ENCODE measurements around the gene CYP2A6. TPM values are rescaled to one million over a fixed set of nuclear protein-coding genes. Genes with fewer than 3 reads are reported as not detected.

Gene CYP2A6
- total and polyA plus RNA-seq, 4 donors = 0.09 to 1,020 (median 59.6) TPM

DNA sequence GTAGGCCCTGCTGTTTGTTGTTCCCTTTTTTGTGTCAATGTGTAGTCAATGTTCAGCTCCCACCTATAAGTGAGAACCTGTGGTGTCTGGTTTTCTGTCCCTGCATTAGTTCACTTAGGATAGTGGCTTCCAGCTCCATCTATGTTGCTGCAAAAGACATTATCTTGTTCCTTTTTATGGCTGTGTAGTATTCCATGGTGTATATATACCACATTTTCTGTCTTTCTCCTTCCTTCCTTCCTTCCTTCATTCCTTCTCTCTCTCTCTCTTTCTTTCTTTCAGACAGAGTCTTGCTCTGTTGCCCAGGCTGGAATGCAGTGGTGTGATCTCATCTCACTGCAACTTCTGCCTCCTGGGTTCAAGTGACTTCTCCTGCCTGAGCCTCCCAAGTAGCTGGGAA is 21.0 kb downstream of the CYP2A6 start:
- Histone ChIP-seq H3K4me1 (ENCODE audit: control insufficient read depth in 4 of 4, insufficient read depth in 4 of 4, low read length in 3 of 4) (peaks cover 3 to 29% (median 7%) of the 10 kb centered on the region in 4 donors), H3K27me3 (ENCODE audit: control insufficient read depth in 4 of 4, insufficient read depth in 4 of 4, low read length in 3 of 4) (no peaks in the 10 kb centered on the region), H3K9me3 (ENCODE audit: control insufficient read depth in 4 of 4, low read length in 3 of 4) (no peaks in the 10 kb centered on the region), H3K27ac (ENCODE audit: low read depth in 1 of 2, low read length in 2 of 2) (no peak overlapping the region), H3K36me3 (ENCODE audit: control insufficient read depth in 4 of 4, insufficient read depth in 3 of 4, low read depth in 1 of 4, low read length in 3 of 4) (peaks cover 0 to 10% (median 4%) of the 10 kb centered on the region in 4 donors), H3K4me3 (ENCODE audit: low read depth in 1 of 3, low read length in 3 of 3) (no peak overlapping the region), H3K9ac (ENCODE audit: low read depth in 1 of 2, low read length in 2 of 2) (no peak overlapping the region)
- DNase-seq (ENCODE audit: low spot score) = no peak
- TF ChIP-seq FOXA1 (IDR thresholded peaks at IDR 0.05) (no peak), TAF1 (conservative IDR thresholded peaks at IDR 0.05) (no peak), RXRA (IDR thresholded peaks at IDR 0.05) (no peak), HNF4G (IDR thresholded peaks at IDR 0.05) (no peak), RAD21 (IDR thresholded peaks at IDR 0.05) (no peak), NR2F2 (IDR thresholded peaks at IDR 0.05) (no peak), SP1 (IDR thresholded peaks at IDR 0.05) (no peak), EGR1 (IDR thresholded peaks at IDR 0.05; ENCODE audit: low read depth in 2 of 2) (no peak), JUND (IDR thresholded peaks at IDR 0.05) (no peak), FOXA2 (IDR thresholded peaks at IDR 0.05) (no peak), YY1 (IDR thresholded peaks at IDR 0.05) (no peak)
- TF ChIP-seq, protein P1, sequence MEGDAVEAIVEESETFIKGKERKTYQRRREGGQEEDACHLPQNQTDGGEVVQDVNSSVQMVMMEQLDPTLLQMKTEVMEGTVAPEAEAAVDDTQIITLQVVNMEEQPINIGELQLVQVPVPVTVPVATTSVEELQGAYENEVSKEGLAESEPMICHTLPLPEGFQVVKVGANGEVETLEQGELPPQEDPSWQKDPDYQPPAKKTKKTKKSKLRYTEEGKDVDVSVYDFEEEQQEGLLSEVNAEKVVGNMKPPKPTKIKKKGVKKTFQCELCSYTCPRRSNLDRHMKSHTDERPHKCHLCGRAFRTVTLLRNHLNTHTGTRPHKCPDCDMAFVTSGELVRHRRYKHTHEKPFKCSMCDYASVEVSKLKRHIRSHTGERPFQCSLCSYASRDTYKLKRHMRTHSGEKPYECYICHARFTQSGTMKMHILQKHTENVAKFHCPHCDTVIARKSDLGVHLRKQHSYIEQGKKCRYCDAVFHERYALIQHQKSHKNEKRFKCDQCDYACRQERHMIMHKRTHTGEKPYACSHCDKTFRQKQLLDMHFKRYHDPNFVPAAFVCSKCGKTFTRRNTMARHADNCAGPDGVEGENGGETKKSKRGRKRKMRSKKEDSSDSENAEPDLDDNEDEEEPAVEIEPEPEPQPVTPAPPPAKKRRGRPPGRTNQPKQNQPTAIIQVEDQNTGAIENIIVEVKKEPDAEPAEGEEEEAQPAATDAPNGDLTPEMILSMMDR (IDR thresholded peaks at IDR 0.05; ENCODE audit: low read depth, low read length, missing input control) = no peak
- TF ChIP-seq, protein P2, sequence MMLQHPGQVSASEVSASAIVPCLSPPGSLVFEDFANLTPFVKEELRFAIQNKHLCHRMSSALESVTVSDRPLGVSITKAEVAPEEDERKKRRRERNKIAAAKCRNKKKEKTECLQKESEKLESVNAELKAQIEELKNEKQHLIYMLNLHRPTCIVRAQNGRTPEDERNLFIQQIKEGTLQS (IDR thresholded peaks at IDR 0.05) = no peak
- TF ChIP-seq, protein P3, sequence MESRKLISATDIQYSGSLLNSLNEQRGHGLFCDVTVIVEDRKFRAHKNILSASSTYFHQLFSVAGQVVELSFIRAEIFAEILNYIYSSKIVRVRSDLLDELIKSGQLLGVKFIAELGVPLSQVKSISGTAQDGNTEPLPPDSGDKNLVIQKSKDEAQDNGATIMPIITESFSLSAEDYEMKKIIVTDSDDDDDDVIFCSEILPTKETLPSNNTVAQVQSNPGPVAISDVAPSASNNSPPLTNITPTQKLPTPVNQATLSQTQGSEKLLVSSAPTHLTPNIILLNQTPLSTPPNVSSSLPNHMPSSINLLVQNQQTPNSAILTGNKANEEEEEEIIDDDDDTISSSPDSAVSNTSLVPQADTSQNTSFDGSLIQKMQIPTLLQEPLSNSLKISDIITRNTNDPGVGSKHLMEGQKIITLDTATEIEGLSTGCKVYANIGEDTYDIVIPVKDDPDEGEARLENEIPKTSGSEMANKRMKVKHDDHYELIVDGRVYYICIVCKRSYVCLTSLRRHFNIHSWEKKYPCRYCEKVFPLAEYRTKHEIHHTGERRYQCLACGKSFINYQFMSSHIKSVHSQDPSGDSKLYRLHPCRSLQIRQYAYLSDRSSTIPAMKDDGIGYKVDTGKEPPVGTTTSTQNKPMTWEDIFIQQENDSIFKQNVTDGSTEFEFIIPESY (IDR thresholded peaks at IDR 0.05) = no peak
- TF ChIP-seq, protein P4, sequence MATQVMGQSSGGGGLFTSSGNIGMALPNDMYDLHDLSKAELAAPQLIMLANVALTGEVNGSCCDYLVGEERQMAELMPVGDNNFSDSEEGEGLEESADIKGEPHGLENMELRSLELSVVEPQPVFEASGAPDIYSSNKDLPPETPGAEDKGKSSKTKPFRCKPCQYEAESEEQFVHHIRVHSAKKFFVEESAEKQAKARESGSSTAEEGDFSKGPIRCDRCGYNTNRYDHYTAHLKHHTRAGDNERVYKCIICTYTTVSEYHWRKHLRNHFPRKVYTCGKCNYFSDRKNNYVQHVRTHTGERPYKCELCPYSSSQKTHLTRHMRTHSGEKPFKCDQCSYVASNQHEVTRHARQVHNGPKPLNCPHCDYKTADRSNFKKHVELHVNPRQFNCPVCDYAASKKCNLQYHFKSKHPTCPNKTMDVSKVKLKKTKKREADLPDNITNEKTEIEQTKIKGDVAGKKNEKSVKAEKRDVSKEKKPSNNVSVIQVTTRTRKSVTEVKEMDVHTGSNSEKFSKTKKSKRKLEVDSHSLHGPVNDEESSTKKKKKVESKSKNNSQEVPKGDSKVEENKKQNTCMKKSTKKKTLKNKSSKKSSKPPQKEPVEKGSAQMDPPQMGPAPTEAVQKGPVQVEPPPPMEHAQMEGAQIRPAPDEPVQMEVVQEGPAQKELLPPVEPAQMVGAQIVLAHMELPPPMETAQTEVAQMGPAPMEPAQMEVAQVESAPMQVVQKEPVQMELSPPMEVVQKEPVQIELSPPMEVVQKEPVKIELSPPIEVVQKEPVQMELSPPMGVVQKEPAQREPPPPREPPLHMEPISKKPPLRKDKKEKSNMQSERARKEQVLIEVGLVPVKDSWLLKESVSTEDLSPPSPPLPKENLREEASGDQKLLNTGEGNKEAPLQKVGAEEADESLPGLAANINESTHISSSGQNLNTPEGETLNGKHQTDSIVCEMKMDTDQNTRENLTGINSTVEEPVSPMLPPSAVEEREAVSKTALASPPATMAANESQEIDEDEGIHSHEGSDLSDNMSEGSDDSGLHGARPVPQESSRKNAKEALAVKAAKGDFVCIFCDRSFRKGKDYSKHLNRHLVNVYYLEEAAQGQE (IDR thresholded peaks at IDR 0.05) = no peak

DNA sequence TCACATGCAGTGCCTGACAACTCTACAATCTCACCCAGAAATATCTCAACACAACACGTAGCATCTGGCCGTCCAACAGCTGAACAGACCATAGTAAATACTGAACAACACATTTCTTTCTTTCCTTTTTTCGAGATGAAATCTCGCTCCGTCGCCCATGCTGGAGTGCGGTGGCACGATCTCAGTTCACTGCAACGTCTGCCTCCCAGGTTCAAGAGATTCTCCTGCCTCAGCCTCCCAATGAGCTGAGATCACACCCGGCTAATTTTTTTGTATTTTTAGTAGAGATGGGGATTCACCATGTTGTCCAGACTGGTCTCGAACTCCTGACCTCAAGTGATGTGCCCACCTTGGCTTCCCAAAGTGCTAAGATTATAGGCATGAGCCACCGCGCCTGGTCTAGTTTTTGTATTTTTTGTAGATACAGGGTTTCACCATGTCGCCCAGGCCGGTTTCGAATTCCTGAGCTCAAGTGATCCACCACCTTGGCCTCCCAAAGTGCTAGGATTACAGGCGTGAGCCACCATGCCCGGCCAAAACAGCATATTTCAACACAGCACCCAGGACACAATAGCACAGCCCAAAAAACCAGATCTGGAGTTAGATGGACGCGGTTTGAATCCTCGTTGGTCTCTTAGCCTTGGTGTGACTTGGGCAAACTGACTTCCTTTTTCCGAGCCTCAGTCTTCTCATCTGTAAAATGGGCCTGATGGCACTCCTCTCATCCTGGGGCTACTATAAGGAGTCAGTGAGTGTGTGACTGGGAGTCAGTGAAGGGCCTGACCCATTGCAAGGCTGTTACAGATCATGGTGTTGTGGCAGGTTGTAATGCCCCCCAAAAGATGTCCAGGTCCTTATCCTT is 22.6 kb downstream of the CYP2A6 start:
- no peak overlapping the region for H3K9ac ChIP-seq (ENCODE audit: low read depth in 1 of 2, low read length in 2 of 2)
- H3K36me3 ChIP-seq (ENCODE audit: control insufficient read depth in 4 of 4, insufficient read depth in 3 of 4, low read depth in 1 of 4, low read length in 3 of 4) = peaks cover 0 to 10% (median 4%) of the 10 kb centered on the region in 4 donors
- H3K9me3 ChIP-seq (ENCODE audit: control insufficient read depth in 4 of 4, low read length in 3 of 4) = no peaks in the 10 kb centered on the region
- 96% methylated on average over 22 of the region's 22 CpGs for WGBS
- DNase-seq (ENCODE audit: low spot score) = no peak
- no peaks in the 10 kb centered on the region for H3K27me3 ChIP-seq (ENCODE audit: control insufficient read depth in 4 of 4, insufficient read depth in 4 of 4, low read length in 3 of 4)
- H3K27ac ChIP-seq (ENCODE audit: low read depth in 1 of 2, low read length in 2 of 2) = no peak overlapping the region
- H3K4me3 ChIP-seq (ENCODE audit: low read depth in 1 of 3, low read length in 3 of 3) = no peak overlapping the region
- peaks cover 6 to 40% (median 19%) of the 10 kb centered on the region in 4 donors for H3K4me1 ChIP-seq (ENCODE audit: control insufficient read depth in 4 of 4, insufficient read depth in 4 of 4, low read length in 3 of 4)
- TF ChIP-seq HNF4G (IDR thresholded peaks at IDR 0.05) (no peak), SP1 (IDR thresholded peaks at IDR 0.05) (no peak), HNF4A (conservative IDR thresholded peaks at IDR 0.05) (no peak), TAF1 (conservative IDR thresholded peaks at IDR 0.05) (no peak), FOXA1 (IDR thresholded peaks at IDR 0.05) (no peak), GABPA (IDR thresholded peaks at IDR 0.05 in 1 of 2, conservative IDR thresholded peaks at IDR 0.05 in 1 of 2) (no peak)
- TF ChIP-seq, protein P1 (IDR thresholded peaks at IDR 0.05; ENCODE audit: low read depth, low read length, missing input control) = no peak
- TF ChIP-seq, protein P4 (IDR thresholded peaks at IDR 0.05) = no peak
